Measurements from ENCODE around the gene KCNN2.

- TF ChIP-seq, protein P1, sequence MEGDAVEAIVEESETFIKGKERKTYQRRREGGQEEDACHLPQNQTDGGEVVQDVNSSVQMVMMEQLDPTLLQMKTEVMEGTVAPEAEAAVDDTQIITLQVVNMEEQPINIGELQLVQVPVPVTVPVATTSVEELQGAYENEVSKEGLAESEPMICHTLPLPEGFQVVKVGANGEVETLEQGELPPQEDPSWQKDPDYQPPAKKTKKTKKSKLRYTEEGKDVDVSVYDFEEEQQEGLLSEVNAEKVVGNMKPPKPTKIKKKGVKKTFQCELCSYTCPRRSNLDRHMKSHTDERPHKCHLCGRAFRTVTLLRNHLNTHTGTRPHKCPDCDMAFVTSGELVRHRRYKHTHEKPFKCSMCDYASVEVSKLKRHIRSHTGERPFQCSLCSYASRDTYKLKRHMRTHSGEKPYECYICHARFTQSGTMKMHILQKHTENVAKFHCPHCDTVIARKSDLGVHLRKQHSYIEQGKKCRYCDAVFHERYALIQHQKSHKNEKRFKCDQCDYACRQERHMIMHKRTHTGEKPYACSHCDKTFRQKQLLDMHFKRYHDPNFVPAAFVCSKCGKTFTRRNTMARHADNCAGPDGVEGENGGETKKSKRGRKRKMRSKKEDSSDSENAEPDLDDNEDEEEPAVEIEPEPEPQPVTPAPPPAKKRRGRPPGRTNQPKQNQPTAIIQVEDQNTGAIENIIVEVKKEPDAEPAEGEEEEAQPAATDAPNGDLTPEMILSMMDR (IDR thresholded peaks at IDR 0.05), result no peak
- TF ChIP-seq POLR2A (IDR thresholded peaks at IDR 0.05) (no peak), POLR2AphosphoS5 (IDR thresholded peaks at IDR 0.05; ENCODE audit: insufficient read depth in 1 of 2, low read depth in 1 of 2) (no peak)
Measured at GRCh38 chr5:114500756-114501155, 138.9 kb downstream of the KCNN2 start.

All from vagina (tissue), 2 donors.